IgD-negative memory B cell (primary cell): Measurements from ENCODE around the gene CLEC16A. TPM values are rescaled to one million over a fixed set of nuclear protein-coding genes. Genes with fewer than 3 reads are reported as not detected.
A peak's percentile ranks its signal among the peaks of the same experiment; 100 is the strongest.

ENCODE experiments used
- H3K27ac Mint-ChIP-seq, 3 donors: one replicate each; pipeline ENCODE4 v1.8.0; 2020 to 2022; ENCODE audit warnings: mild to moderate bottlenecking in 3 of 3, mixed read lengths in 3 of 3, moderate library complexity in 1 of 3
- H3K27me3 Mint-ChIP-seq: one replicate; pipeline ENCODE4 v1.8.0; 2021; ENCODE audit warnings: mixed read lengths
- H3K36me3 Mint-ChIP-seq: one replicate; pipeline ENCODE4 v1.8.0; 2020; ENCODE audit warnings: mild to moderate bottlenecking, mixed read lengths
- H3K4me1 Mint-ChIP-seq, 3 donors: one replicate each; pipeline ENCODE4 v1.8.0; 2020 to 2022; ENCODE audit warnings: mixed read lengths in 3 of 3, mild to moderate bottlenecking in 1 of 3
- H3K4me3 Mint-ChIP-seq, 4 donors: one replicate each; pipeline ENCODE4 v1.8.0; 2020 to 2022; ENCODE audit warnings: mild to moderate bottlenecking in 4 of 4, mixed read lengths in 4 of 4, moderate library complexity in 3 of 4
- H3K9me3 Mint-ChIP-seq, 3 donors: one replicate each; pipeline ENCODE4 v1.8.0; 2020 to 2021; ENCODE audit warnings: mixed read lengths in 3 of 3, mild to moderate bottlenecking in 1 of 3
- polyA plus RNA-seq: library from polyadenylated mRNA; unstranded; fragments of 300-500 nt; fragmentation: Illumina TruSeq; gene quantifications from one replicate; pipeline ENCODE4 v1.2.3, GENCODE V29; 2021

The CLEC16A gene
- polyA plus RNA-seq, 1 donor from 2014 or later, result 21.1 TPM

DNA sequence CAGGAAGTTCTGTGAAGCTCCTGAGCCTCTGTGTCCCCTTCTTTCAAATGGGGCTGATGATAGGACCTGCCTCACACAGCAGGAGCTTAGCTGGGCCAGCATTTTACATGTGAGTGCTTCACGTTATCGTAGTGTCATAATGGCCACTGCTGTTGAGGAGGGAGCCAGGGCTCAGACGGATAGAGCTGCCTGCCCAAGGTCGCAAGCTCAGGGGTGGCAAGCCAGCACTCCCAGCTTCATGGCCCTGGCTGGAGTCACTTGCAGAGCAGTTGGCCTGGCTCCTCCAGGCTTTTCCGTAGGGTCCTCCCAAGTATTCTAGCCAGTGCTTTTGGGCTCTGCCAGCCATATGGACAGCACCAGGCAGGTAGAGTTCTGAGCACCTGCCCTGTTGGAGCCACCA is 196.5 kb downstream of the CLEC16A start:
- no peaks in the 10 kb centered on the region for H3K9me3 Mint-ChIP-seq
- H3K36me3 Mint-ChIP-seq, result peaks cover 3% of the 10 kb centered on the region
- H3K27ac Mint-ChIP-seq, result no peak overlapping the region
- peaks cover 0 to 4% (median 0%) of the 10 kb centered on the region in 3 donors for H3K4me1 Mint-ChIP-seq
- no peaks in the 10 kb centered on the region for H3K27me3 Mint-ChIP-seq
- H3K4me3 Mint-ChIP-seq, result peak overlapping the region in 1 of 4 donors; percentile 49

DNA sequence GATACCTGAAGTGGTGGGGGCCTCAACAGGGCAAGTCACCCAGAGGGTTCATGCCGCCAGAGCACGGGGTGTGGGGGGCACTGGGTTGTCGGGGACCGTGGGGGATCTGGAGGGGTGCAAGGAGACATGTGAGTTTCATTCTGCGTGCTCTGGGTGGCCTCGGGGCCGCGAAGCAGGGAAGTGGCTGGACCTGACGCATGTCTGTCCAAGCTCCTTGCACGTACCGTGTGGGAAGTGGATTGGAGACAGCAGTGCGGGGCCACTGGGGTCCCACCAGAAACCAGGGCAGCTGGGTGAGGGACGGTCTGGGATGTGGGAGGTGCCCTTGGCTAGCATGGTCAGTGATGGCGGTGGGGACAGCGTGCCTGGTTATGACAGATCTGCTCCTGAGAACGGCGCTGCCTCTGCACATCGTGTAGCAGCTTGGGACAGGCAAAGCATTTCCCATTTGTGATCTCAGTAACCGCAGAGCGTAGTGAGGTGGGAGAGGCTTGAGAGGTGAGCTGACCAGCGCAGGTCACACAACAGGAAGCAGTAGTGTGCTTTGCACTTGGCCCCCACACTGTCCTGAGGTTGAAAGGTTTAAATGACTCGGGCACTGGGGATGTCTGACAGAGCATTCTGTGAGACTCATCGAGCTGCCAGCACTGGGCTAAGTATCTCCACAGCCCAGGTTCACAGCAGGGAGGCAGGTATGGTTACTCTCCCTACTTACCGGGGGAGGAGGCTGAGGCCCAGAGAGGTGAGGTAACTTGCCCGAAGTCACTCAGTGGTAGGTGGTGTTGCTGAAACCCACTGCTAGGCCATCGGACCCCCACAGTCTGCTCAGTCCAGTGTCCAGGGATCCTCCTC is 197.3 kb downstream of the CLEC16A start:
- Mint-ChIP-seq H3K4me1 (peaks cover 0 to 4% (median 0%) of the 10 kb centered on the region in 3 donors), H3K4me3 (no peak overlapping the region), H3K36me3 (peaks cover 3% of the 10 kb centered on the region), H3K27me3 (no peaks in the 10 kb centered on the region), H3K9me3 (no peaks in the 10 kb centered on the region), H3K27ac (no peak overlapping the region)

DNA sequence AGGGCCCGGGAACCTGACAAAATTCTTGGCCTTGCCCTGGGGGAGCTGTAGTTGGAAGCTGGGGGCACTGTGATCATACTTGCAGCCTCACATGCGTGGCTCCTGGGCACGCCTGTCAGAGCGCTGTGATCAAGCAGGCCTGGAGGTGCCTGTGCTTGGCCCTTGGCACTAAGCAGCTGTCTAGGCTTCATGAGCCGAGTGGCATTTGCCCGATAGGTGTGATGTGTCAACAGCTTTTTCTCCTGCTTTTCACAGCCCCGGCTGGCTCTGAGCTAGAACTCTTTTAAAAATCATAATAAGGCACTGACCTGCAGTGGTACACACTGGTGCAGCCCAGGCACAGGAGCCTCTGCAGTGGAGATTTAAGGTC is 197.9 kb downstream of the CLEC16A start:
- peaks cover 0 to 4% (median 0%) of the 10 kb centered on the region in 3 donors for H3K4me1 Mint-ChIP-seq
- no peaks in the 10 kb centered on the region for H3K9me3 Mint-ChIP-seq
- H3K4me3 Mint-ChIP-seq, result no peak overlapping the region
- no peak overlapping the region for H3K27ac Mint-ChIP-seq
- no peaks in the 10 kb centered on the region for H3K27me3 Mint-ChIP-seq
- H3K36me3 Mint-ChIP-seq, result peaks cover 3% of the 10 kb centered on the region

GRCh38 chr16:11142951-11143350 is 198.6 kb downstream of the CLEC16A start:
- Mint-ChIP-seq H3K36me3 (peaks cover 5% of the 10 kb centered on the region), H3K9me3 (no peaks in the 10 kb centered on the region), H3K4me3 (no peak overlapping the region), H3K27me3 (no peaks in the 10 kb centered on the region), H3K27ac (no peak overlapping the region), H3K4me1 (peaks cover 0 to under 1% (median 0%) of the 10 kb centered on the region in 3 donors)

DNA sequence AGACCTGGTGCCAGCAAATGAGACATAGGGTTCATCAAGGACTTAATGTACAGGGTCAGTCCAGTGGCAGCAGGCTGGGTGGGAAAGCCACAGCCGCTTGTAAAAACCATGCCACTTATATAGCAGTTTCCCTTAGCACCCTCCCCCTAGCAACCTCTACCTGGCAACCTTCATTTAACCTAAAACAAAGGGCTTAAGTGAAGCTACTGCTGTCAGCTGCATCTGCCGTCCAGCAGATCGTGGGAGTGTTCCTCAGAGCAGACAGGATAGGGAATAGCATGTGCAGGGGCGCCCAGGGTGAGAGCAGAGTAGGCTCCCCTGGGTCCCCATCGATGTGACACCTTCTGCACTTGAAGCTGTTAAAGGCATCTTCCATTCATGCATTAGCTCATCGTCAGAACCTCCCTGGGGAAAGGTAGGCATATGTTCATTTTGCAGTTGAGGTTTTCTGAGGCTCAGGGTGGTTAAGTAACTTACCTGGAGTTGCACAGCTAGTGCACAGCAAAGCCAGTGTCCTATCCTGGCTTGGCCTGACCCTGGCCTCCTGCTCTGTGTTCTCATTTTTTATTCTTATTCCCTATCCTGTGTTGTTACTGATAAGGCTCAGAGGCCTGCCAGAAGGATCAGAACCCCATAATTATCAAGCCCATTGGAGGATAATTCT is 199.1 kb downstream of the CLEC16A start:
- Mint-ChIP-seq H3K27me3 (no peaks in the 10 kb centered on the region), H3K9me3 (no peaks in the 10 kb centered on the region), H3K36me3 (peaks cover 5% of the 10 kb centered on the region), H3K4me3 (no peak overlapping the region), H3K27ac (no peak overlapping the region), H3K4me1 (no peaks in the 10 kb centered on the region)

GRCh38 chr16:11144122-11144521 is 199.8 kb downstream of the CLEC16A start:
- Mint-ChIP-seq H3K36me3 (peaks cover 5% of the 10 kb centered on the region), H3K9me3 (no peaks in the 10 kb centered on the region), H3K4me1 (no peaks in the 10 kb centered on the region), H3K4me3 (no peak overlapping the region), H3K27me3 (no peaks in the 10 kb centered on the region), H3K27ac (no peak overlapping the region)

DNA sequence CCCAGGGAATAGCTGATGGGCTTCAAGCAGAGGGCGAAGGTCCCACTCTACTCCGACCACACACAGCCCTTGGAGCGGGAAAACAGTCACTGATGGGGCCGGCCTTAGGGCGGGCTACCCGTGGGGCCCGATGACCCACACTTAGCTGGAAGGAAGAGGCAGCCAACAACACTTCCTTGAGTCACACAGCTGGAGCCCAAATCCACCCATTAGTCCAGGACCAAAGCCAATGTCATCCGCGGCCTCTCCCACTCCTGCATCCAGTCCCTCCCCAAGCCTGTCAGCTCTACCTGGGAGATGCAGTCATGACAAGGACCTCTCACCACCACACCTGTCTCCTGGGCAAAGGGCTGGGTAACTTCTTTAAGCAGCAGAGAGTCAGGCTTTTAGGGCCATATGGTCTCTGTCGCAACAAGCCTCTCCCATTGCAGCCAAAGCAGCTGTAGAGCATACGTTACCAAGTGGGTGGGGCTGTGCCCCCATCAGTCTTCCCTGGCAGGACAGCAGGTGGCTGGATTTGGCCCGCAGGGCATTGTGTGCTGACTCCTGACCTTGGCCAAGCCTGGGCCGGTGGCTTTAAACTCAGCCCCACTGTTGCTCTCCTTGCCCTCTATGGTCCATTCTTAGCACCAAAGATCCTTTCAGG is 200.9 kb downstream of the CLEC16A start:
- no peak overlapping the region for H3K27ac Mint-ChIP-seq
- no peaks in the 10 kb centered on the region for H3K27me3 Mint-ChIP-seq
- no peak overlapping the region for H3K4me3 Mint-ChIP-seq
- H3K36me3 Mint-ChIP-seq, result peaks cover 5% of the 10 kb centered on the region
- H3K9me3 Mint-ChIP-seq, result no peaks in the 10 kb centered on the region
- H3K4me1 Mint-ChIP-seq, result no peaks in the 10 kb centered on the region

- peaks cover 7% of the 10 kb centered on the region for H3K36me3 Mint-ChIP-seq
- H3K4me3 Mint-ChIP-seq, result no peak overlapping the region
- H3K9me3 Mint-ChIP-seq, result no peaks in the 10 kb centered on the region
- H3K4me1 Mint-ChIP-seq, result no peaks in the 10 kb centered on the region
- no peaks in the 10 kb centered on the region for H3K27me3 Mint-ChIP-seq
- H3K27ac Mint-ChIP-seq, result no peak overlapping the region
Observed at GRCh38 chr16:11145819-11146211, 201.5 kb downstream of the CLEC16A start.

DNA sequence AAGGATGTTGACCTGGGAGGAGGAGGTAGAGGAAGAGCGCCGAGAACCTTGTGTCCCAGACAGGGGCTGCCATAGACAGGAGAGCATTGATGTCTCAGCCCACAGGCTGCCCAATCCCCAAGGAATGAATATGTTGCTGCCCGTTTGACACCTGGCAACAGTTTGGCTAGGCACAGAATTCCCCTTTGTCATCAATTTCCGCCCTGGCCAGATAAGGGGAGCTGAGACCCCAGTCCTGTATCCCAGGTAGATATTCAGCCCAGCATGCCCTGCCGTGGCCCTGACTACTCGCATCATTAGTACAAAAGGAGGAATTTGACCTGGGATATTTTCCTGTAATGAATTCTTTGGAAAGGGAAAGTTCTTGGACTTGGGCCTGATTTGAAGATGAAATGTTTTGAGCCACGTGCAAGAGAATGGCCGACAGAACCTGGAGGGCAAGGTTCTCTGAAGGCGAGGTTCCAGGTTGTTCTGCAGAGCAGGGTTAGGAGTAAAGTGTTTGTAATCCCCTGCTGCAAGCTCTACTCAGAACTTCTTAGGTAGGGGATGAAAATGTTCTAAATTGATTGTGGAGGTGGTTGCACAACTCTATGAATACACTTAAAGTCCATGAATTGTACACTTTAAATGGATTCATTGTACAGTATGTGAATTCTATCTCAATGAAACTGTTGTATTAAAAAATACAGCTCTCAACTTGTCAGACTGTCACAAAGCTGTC is 202.8 kb downstream of the CLEC16A start:
- peaks cover 9% of the 10 kb centered on the region for H3K36me3 Mint-ChIP-seq
- no peaks in the 10 kb centered on the region for H3K27me3 Mint-ChIP-seq
- no peak overlapping the region for H3K4me3 Mint-ChIP-seq
- H3K27ac Mint-ChIP-seq, result peak overlapping the region in 1 of 3 donors; percentile 46
- H3K4me1 Mint-ChIP-seq, result no peaks in the 10 kb centered on the region
- H3K9me3 Mint-ChIP-seq, result no peaks in the 10 kb centered on the region

DNA sequence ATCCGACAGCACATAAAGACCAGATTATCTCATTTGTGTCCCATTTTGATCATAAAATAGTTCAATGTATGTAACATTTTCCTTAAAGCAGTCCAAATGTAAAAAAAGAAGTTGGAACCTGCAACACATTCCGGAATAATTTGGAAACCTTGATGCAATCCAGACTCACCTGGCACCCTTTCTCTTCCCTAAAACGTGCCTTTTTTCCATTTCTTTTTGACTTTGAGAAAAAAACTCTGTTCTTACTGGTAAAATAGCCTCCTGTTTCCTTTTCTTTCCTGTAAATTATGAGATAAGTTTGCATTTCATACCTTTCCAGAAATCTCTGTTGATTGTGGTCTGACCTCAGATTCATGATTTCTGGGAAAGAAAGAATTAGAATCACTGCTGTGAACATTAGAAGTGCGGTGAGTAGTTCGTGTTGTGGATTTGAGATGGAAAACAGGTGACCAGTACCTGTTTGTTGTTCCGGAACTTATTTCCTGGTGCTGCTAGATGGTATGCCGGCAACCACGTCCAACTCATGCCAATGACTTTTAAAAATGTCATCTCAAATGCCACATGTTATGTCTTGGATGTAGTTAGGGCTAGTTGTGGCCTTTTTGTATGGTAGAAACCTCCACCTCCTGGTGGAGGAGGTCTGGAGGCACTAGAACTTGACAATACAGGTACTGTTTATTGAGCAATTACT is 203.5 kb downstream of the CLEC16A start:
- Mint-ChIP-seq H3K27ac (no peak overlapping the region), H3K36me3 (peaks cover 8% of the 10 kb centered on the region), H3K4me1 (peaks cover 0 to 1% (median 1%) of the 10 kb centered on the region in 3 donors)

DNA sequence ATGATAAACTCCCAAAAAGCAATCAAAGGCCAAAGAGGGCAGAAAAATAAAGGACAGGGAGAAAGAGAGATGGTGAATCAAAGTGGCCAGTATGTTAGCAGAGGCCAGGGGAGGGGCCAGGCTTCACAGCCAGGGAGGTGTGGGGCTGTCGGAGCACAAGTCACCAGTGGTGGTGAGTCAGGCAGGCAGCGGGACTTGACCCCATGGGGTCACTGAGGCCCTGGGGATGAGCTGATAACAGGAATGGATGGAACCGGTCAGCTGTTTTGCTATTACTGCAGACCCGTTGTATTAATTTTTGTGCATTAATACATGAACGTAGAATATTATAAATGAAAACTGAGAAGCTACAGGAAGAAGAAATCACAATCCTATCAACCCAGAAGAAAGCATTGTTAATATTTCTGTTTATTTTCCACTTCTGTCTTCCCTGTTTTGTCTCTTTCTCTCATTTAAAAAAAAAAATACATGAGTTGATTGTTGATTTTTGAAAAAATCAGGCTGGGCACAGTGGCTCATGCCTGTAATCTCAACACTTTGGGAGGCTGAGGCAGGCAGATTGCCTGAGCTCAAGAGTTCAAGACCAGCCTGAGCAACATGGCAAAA is 204.8 kb downstream of the CLEC16A start:
- H3K4me1 Mint-ChIP-seq, result peaks cover 0 to 5% (median 3%) of the 10 kb centered on the region in 3 donors
- H3K27me3 Mint-ChIP-seq, result no peaks in the 10 kb centered on the region
- H3K9me3 Mint-ChIP-seq, result no peaks in the 10 kb centered on the region
- H3K27ac Mint-ChIP-seq, result no peak overlapping the region
- no peak overlapping the region for H3K4me3 Mint-ChIP-seq
- H3K36me3 Mint-ChIP-seq, result peaks cover 8% of the 10 kb centered on the region

More for the DNA sequence above, 203.5 kb downstream of the CLEC16A start:
- Mint-ChIP-seq H3K4me3 (no peak overlapping the region), H3K9me3 (no peaks in the 10 kb centered on the region), H3K27me3 (no peaks in the 10 kb centered on the region)

- Mint-ChIP-seq H3K27me3 (no peaks in the 10 kb centered on the region), H3K9me3 (no peaks in the 10 kb centered on the region), H3K4me3 (no peak overlapping the region), H3K36me3 (peaks cover 8% of the 10 kb centered on the region), H3K4me1 (peaks cover 0 to 5% (median 3%) of the 10 kb centered on the region in 3 donors), H3K27ac (no peak overlapping the region)
Observed at GRCh38 chr16:11150190-11150589, 205.8 kb downstream of the CLEC16A start.

- Mint-ChIP-seq H3K4me1 (peaks cover 5 to 7% (median 5%) of the 10 kb centered on the region in 3 donors), H3K9me3 (no peaks in the 10 kb centered on the region), H3K27ac (no peak overlapping the region), H3K27me3 (no peaks in the 10 kb centered on the region), H3K36me3 (peaks cover 8% of the 10 kb centered on the region), H3K4me3 (no peak overlapping the region)
Observed at GRCh38 chr16:11151156-11151884, 207.0 kb downstream of the CLEC16A start.
